ENCODE measurements around the gene TFG.

DNA sequence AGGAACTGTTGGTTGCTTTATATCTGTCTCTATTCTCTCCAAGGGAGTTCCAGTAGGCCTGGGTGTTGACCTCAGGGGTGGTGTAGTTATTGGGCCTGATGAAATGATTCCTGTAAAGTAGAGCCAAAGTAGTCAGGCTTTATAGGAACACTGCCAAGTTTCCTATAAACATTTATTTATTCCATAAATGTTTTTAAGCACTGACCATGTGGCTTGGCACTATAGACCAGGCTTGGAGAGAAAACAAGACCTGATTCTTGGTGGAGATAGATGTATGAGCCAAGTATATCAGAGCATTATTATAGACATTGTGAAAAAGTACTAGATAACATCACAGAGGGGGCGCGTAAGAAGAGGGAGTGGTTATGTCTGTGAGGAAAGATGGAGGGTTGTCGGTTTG, 65.9 kb downstream of the TFG start:
- TF ChIP-seq, protein P1, sequence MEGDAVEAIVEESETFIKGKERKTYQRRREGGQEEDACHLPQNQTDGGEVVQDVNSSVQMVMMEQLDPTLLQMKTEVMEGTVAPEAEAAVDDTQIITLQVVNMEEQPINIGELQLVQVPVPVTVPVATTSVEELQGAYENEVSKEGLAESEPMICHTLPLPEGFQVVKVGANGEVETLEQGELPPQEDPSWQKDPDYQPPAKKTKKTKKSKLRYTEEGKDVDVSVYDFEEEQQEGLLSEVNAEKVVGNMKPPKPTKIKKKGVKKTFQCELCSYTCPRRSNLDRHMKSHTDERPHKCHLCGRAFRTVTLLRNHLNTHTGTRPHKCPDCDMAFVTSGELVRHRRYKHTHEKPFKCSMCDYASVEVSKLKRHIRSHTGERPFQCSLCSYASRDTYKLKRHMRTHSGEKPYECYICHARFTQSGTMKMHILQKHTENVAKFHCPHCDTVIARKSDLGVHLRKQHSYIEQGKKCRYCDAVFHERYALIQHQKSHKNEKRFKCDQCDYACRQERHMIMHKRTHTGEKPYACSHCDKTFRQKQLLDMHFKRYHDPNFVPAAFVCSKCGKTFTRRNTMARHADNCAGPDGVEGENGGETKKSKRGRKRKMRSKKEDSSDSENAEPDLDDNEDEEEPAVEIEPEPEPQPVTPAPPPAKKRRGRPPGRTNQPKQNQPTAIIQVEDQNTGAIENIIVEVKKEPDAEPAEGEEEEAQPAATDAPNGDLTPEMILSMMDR (IDR thresholded peaks at IDR 0.05; ENCODE audit: low read length) = no peak
- no peak for TF ChIP-seq EZH2phosphoT487 (IDR thresholded peaks at IDR 0.05; ENCODE audit: low read length)

Measured in MM.1S (cell line).